DOHH2 (cell line): ENCODE measurements around the gene DIPK1A.

Experiments
- CTCF ChIP-seq: fragments of 200-600 bp; sonication (generic); IDR thresholded peaks from one replicate; pipeline ENCODE4 v1.5.1; 2014; ENCODE audit warnings: antibody characterized with exemption, mild to moderate bottlenecking, low read depth, low read length; ENCODE audit not compliant: poor library complexity, severe bottlenecking
- EZH2phosphoT487 ChIP-seq: fragments of 200-600 bp; sonication (generic); IDR thresholded peaks from 2 replicates; pipeline ENCODE4 v1.6.1; 2017; ENCODE audit warnings: borderline replicate concordance, mild to moderate bottlenecking, antibody characterized with exemption, low read length, moderate library complexity, mixed read lengths

GRCh38 chr1:92877792-92878191 lies 83.5 kb downstream of the DIPK1A start:
- no peak for TF ChIP-seq CTCF
- no peak for TF ChIP-seq EZH2phosphoT487
